ENCODE results near the gene RADIL.

Gene RADIL

GRCh38 chr7:4763091-4763793 is 120.3 kb downstream of the RADIL start:
- DNase-seq (ENCODE audit: extremely low spot score): no peak
- TF ChIP-seq FOXK2 (IDR thresholded peaks at IDR 0.05): no peak
- no peak for TF ChIP-seq ELF4 (IDR thresholded peaks at IDR 0.05)
- no peak for TF ChIP-seq NFRKB (IDR thresholded peaks at IDR 0.05)
- TF ChIP-seq SUZ12 (IDR thresholded peaks at IDR 0.05): no peak
- TF ChIP-seq TARDBP (IDR thresholded peaks at IDR 0.05): no peak
- ChIA-PET CTCF (no interaction called here), POLR2A (no interaction called here)

GRCh38 chr7:4762121-4763055 is 121.1 kb downstream of the RADIL start:
- no peak for TF ChIP-seq FOXA1 (IDR thresholded peaks at IDR 0.05)
- POLR2A ChIA-PET: no interaction called here
- CTCF ChIA-PET: no interaction called here
- no peak for DNase-seq (ENCODE audit: extremely low spot score)

DNA sequence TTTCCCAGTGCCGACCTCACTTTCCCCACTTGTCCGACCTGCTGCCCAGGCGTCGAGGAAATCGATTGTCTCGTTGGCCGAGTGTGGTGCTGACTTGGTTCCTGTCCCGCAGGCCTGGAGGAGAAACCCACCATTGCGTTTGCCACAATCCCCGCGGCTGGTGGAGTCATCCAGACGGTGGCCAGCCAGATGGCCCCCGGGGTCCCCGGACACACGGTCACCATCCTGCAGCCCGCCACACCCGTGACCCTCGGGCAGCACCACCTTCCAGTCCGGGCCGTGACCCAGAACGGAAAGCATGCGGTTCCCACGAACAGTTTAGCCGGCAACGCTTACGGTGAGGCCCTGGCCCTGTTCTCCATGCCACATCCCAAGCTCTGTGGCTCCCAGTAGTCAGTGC is 122.6 kb downstream of the RADIL start:
- POLR2A ChIA-PET: interaction anchor here (1.0 kb wide), 1 partner anchor 15 kb away, joined by 3 read pairs; the partner anchor contains the start of gene AP5Z1
- DNase-seq (ENCODE audit: extremely low spot score): no peak
- CTCF ChIA-PET: no interaction called here
- no peak for TF ChIP-seq ZNF384 (IDR thresholded peaks at IDR 0.05)
- TF ChIP-seq FOXM1 (IDR thresholded peaks at IDR 0.05; ENCODE audit: borderline replicate concordance): no peak
- TF ChIP-seq LEF1 (IDR thresholded peaks at IDR 0.05; ENCODE audit: borderline replicate concordance): no peak
- no peak for TF ChIP-seq SUZ12 (IDR thresholded peaks at IDR 0.05)
- TF ChIP-seq BHLHE40 (IDR thresholded peaks at IDR 0.05; ENCODE audit: borderline replicate concordance): no peak
- no peak for TF ChIP-seq FOXA1 (IDR thresholded peaks at IDR 0.05)
- TF ChIP-seq ELF4 (IDR thresholded peaks at IDR 0.05): no peak
- TF ChIP-seq TARDBP (IDR thresholded peaks at IDR 0.05): no peak
- no peak for TF ChIP-seq NFRKB (IDR thresholded peaks at IDR 0.05)
- no peak for TF ChIP-seq L3MBTL2 (conservative IDR thresholded peaks at IDR 0.05)
- no peak for TF ChIP-seq CTBP1 (IDR thresholded peaks at IDR 0.05; ENCODE audit: borderline replicate concordance)
- no peak for TF ChIP-seq ARNT (IDR thresholded peaks at IDR 0.05)
- TF ChIP-seq SP1 (IDR thresholded peaks at IDR 0.05): no peak
- TF ChIP-seq, protein P1, sequence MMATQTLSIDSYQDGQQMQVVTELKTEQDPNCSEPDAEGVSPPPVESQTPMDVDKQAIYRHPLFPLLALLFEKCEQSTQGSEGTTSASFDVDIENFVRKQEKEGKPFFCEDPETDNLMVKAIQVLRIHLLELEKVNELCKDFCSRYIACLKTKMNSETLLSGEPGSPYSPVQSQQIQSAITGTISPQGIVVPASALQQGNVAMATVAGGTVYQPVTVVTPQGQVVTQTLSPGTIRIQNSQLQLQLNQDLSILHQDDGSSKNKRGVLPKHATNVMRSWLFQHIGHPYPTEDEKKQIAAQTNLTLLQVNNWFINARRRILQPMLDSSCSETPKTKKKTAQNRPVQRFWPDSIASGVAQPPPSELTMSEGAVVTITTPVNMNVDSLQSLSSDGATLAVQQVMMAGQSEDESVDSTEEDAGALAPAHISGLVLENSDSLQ (IDR thresholded peaks at IDR 0.05): no peak
- no peak for TF ChIP-seq FOXK2 (IDR thresholded peaks at IDR 0.05)
- no peak for TF ChIP-seq HDGF (IDR thresholded peaks at IDR 0.05; ENCODE audit: borderline replicate concordance)

- TF ChIP-seq FOXK2 (IDR thresholded peaks at IDR 0.05) (no peak), BHLHE40 (IDR thresholded peaks at IDR 0.05; ENCODE audit: borderline replicate concordance) (no peak), TARDBP (IDR thresholded peaks at IDR 0.05) (no peak), LEF1 (IDR thresholded peaks at IDR 0.05; ENCODE audit: borderline replicate concordance) (no peak), FOXA1 (IDR thresholded peaks at IDR 0.05) (no peak), NFRKB (IDR thresholded peaks at IDR 0.05) (no peak), SUZ12 (IDR thresholded peaks at IDR 0.05) (no peak), ZNF384 (IDR thresholded peaks at IDR 0.05) (no peak), HDGF (IDR thresholded peaks at IDR 0.05; ENCODE audit: borderline replicate concordance) (no peak), SP1 (IDR thresholded peaks at IDR 0.05) (no peak), L3MBTL2 (conservative IDR thresholded peaks at IDR 0.05) (no peak), FOXM1 (IDR thresholded peaks at IDR 0.05; ENCODE audit: borderline replicate concordance) (no peak), ARNT (IDR thresholded peaks at IDR 0.05) (no peak), CTBP1 (IDR thresholded peaks at IDR 0.05; ENCODE audit: borderline replicate concordance) (no peak)
- TF ChIP-seq, protein P1 (IDR thresholded peaks at IDR 0.05): no peak
- CTCF ChIA-PET: no interaction called here
- POLR2A ChIA-PET: no interaction called here
- no peak for DNase-seq (ENCODE audit: extremely low spot score)
Measured at GRCh38 chr7:4759211-4759610, 124.3 kb downstream of the RADIL start.

DNA sequence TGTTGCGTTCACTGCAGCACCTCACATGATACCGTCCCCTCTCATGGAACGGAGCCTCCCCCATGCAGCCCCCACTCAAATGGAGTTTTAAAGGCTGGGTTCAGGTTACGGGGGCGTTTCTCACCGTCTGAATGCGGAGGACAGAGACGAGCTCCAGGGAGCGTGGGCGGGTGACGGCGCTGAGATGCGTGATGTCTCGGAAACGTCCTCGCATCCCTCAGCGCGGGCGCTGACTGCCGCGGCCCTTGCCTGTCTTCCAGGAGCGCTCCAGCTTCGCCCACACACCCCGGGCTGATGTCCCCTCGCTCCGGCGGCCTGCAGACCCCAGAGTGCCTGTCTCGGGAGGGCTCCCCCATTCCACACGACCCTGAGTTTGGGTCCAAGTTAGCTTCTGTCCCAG is 124.7 kb downstream of the RADIL start:
- ChIA-PET POLR2A (no interaction called here), CTCF (no interaction called here)
- TF ChIP-seq NFRKB (IDR thresholded peaks at IDR 0.05): no peak
- TF ChIP-seq TARDBP (IDR thresholded peaks at IDR 0.05): no peak
- TF ChIP-seq SP1 (IDR thresholded peaks at IDR 0.05): no peak
- DNase-seq (ENCODE audit: extremely low spot score): no peak

DNA sequence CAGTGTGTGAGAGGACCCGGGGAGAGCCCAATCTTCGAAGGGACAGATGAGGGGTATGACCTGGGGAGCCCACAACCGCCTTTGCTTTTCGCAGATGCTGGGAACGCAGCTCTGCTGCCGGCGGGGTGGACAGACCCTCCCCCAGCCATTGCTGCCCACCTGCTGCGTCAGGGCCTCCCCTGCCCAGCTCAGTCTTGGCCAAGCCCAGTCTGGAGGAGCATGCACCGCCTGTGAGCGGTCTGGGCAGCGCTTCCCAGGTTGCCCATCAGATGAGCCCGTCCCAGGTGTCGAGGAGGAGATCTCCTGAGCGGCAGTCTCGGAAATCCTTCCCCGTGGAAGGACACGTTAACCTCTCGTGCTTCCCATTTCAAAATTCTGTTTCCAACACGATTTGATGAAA is 125.4 kb downstream of the RADIL start:
- no peak for DNase-seq (ENCODE audit: extremely low spot score)
- ChIA-PET POLR2A (no interaction called here), CTCF (no interaction called here)
- no peak for TF ChIP-seq SUZ12 (IDR thresholded peaks at IDR 0.05)
- no peak for TF ChIP-seq CTBP1 (IDR thresholded peaks at IDR 0.05; ENCODE audit: borderline replicate concordance)
- no peak for TF ChIP-seq ZNF384 (IDR thresholded peaks at IDR 0.05)
- TF ChIP-seq NFRKB (IDR thresholded peaks at IDR 0.05): no peak
- TF ChIP-seq TARDBP (IDR thresholded peaks at IDR 0.05): no peak
- no peak for TF ChIP-seq ARNT (IDR thresholded peaks at IDR 0.05)
- no peak for TF ChIP-seq FOXA1 (IDR thresholded peaks at IDR 0.05)
- no peak for TF ChIP-seq ELF4 (IDR thresholded peaks at IDR 0.05)
- TF ChIP-seq, protein P1 (IDR thresholded peaks at IDR 0.05): no peak
- no peak for TF ChIP-seq L3MBTL2 (conservative IDR thresholded peaks at IDR 0.05)
- TF ChIP-seq FOXK2 (IDR thresholded peaks at IDR 0.05): no peak
- TF ChIP-seq BHLHE40 (IDR thresholded peaks at IDR 0.05; ENCODE audit: borderline replicate concordance): no peak
- no peak for TF ChIP-seq FOXM1 (IDR thresholded peaks at IDR 0.05; ENCODE audit: borderline replicate concordance)
- TF ChIP-seq SP1 (IDR thresholded peaks at IDR 0.05): no peak
- TF ChIP-seq HDGF (IDR thresholded peaks at IDR 0.05; ENCODE audit: borderline replicate concordance): no peak
- TF ChIP-seq LEF1 (IDR thresholded peaks at IDR 0.05; ENCODE audit: borderline replicate concordance): no peak

Measured in HEK293T (cell line).